PC-3 (cell line): ENCODE measurements around the gene FALEC. TPM values are rescaled to one million over a fixed set of nuclear protein-coding genes. Genes with fewer than 3 reads are reported as not detected.

Source experiments
- ATAC-seq: fragments of 200-7000 bp; cut with Tn5 transposase; 2 replicates; pipeline ENCODE4 v1.9.1; 2020; ENCODE audit warnings: mild to moderate bottlenecking, moderate library complexity
- BruUV-seq: library from RNA; stranded (reverse); fragments of 400-500 nt; replicated peaks from 2 replicates; lab custom pipeline; 2021; lab: Mats Ljungman, UMichigan
- CTCF ChIA-PET: fragments of 300-600 bp; sonication (Branson Sonifier 250); formaldehyde crosslinking; loops from one replicate; lab custom pipeline; 2022; ENCODE audit warnings: antibody characterized with exemption; lab: Charles Lee
- POLR2A ChIA-PET: fragments of 300-600 bp; sonication (Branson Sonifier 250); formaldehyde crosslinking; loops from one replicate; lab custom pipeline; 2022; ENCODE audit warnings: antibody characterized with exemption; ENCODE audit not compliant: unreplicated experiment; lab: Charles Lee
- DNase-seq: peaks from one replicate; pipeline ENCODE4 v3.0.0-alpha.2; 2015
- H2AFZ ChIP-seq: fragments of 300-600 bp; sonication (generic); 2 replicates; pipeline ENCODE4 v1.6.0; 2016; ENCODE audit warnings: antibody characterized with exemption, low read length
- H3F3A ChIP-seq: fragments of 300-600 bp; sonication (generic); one replicate; pipeline ENCODE4 v1.6.0; 2017; ENCODE audit warnings: antibody characterized with exemption, low read length, control low read depth, mild to moderate bottlenecking; ENCODE audit not compliant: unreplicated experiment
- H3K27ac ChIP-seq: fragments of 300-600 bp; sonication (generic); 2 replicates; pipeline ENCODE4 v1.5.1; 2016; ENCODE audit warnings: mild to moderate bottlenecking, low read length
- H3K27me3 ChIP-seq: fragments of 300-600 bp; sonication (generic); 2 replicates; pipeline ENCODE4 v1.6.1; 2016; ENCODE audit warnings: low read length, mixed read lengths
- H3K36me3 ChIP-seq: fragments of 300-600 bp; sonication (generic); 2 replicates; pipeline ENCODE4 v1.6.1; 2016; ENCODE audit warnings: low read depth, mixed run types, low read length, mixed read lengths
- H3K4me1 ChIP-seq: fragments of 300-600 bp; sonication (generic); 2 replicates; pipeline ENCODE4 v1.5.1; 2016; ENCODE audit warnings: low read length; ENCODE audit not compliant: insufficient read depth
- H3K4me2 ChIP-seq: fragments of 300-600 bp; sonication (generic); 2 replicates; pipeline ENCODE4 v1.6.0; 2016; ENCODE audit warnings: low read length
- H3K4me3 ChIP-seq: fragments of 300-600 bp; sonication (generic); 2 replicates; pipeline ENCODE4 v1.5.1; 2016; ENCODE audit warnings: mild to moderate bottlenecking, low read length, mixed read lengths
- H3K79me2 ChIP-seq: fragments of 300-600 bp; sonication (generic); 2 replicates; pipeline ENCODE4 v1.6.1; 2017; ENCODE audit warnings: low read length, mixed read lengths
- H3K9ac ChIP-seq: fragments of 300-600 bp; sonication (generic); 2 replicates; pipeline ENCODE4 v1.6.0; 2016; ENCODE audit warnings: mild to moderate bottlenecking, low read length
- H3K9me2 ChIP-seq: fragments of 300-600 bp; sonication (generic); replicated peaks from 2 replicates; pipeline ENCODE4 v1.6.1; 2016; ENCODE audit warnings: mixed run types, low read length, mixed read lengths
- H3K9me3 ChIP-seq: fragments of 300-600 bp; sonication (generic); 2 replicates; pipeline ENCODE4 v1.6.1; 2016; ENCODE audit warnings: low read length, mixed read lengths
- H4K20me1 ChIP-seq: fragments of 300-600 bp; sonication (generic); 2 replicates; pipeline ENCODE4 v1.6.1; 2016; ENCODE audit warnings: low read length, mixed read lengths
- CTCF ChIP-seq: fragments of 300-600 bp; sonication (generic); conservative IDR thresholded peaks from 2 replicates; pipeline ENCODE4 v1.5.1; 2017; ENCODE audit warnings: antibody characterized with exemption, low read depth, mild to moderate bottlenecking, low read length
- EZH2 ChIP-seq: fragments of 300-600 bp; sonication (generic); IDR thresholded peaks from one replicate; pipeline ENCODE4 v1.6.1; 2017; ENCODE audit warnings: antibody characterized with exemption, mild to moderate bottlenecking, low read length; ENCODE audit not compliant: unreplicated experiment
- EZH2phosphoT487 ChIP-seq: fragments of 300-600 bp; sonication (generic); IDR thresholded peaks from 2 replicates; pipeline ENCODE4 v1.6.1; 2018; ENCODE audit warnings: mild to moderate bottlenecking, antibody characterized with exemption, low read length, borderline replicate concordance
- intact Hi-C: fragments of 100-400 bp; cut with micrococcal nuclease; formaldehyde crosslinking; loops from 2 replicates; pipeline ENCODE4 v1.9.0; 2023
- total RNA-seq: library from RNA; depleted of rRNA; stranded (reverse); fragments of >200 nt; gene quantifications from 2 replicates; pipeline ENCODE4 v1.2.3, GENCODE V29; 2014

FALEC gene
- total RNA-seq, 1 experiment from 2014 or later = 0.73 TPM

GRCh38 chr1:150477733-150478132 lies 37.8 kb upstream of the FALEC start:
- H2AFZ ChIP-seq = no peak overlapping the region
- no peak overlapping the region for H3K4me3 ChIP-seq
- no peak overlapping the region for H3K9ac ChIP-seq
- BruUV-seq = no TSS peak
- no peak overlapping the region for H3K27ac ChIP-seq
- DNase-seq (peak; percentile 52), ATAC-seq (peak; percentile 60)
- peaks cover 10% of the 10 kb centered on the region for H3K4me1 ChIP-seq
- ChIA-PET POLR2A (no interaction called here), CTCF (no interaction called here)
- no peaks in the 10 kb centered on the region for H3K79me2 ChIP-seq
- no peaks in the 10 kb centered on the region for H3K9me2 ChIP-seq
- H3K36me3 ChIP-seq = peaks cover 8% of the 10 kb centered on the region; the same call in 1 of the 2 replicates
- H3K27me3 ChIP-seq = no peaks in the 10 kb centered on the region
- H4K20me1 ChIP-seq = no peaks in the 10 kb centered on the region; the same call in 1 of the 2 replicates
- H3F3A ChIP-seq = no peaks in the 10 kb centered on the region
- no peak for TF ChIP-seq EZH2phosphoT487
- TF ChIP-seq CTCF = no peak
- TF ChIP-seq EZH2 = no peak
- no peaks in the 10 kb centered on the region for H3K9me3 ChIP-seq
- intact Hi-C loops = no loop called here
- no peak overlapping the region for H3K4me2 ChIP-seq

- Histone ChIP-seq H4K20me1 (no peaks in the 10 kb centered on the region; the same call in 1 of the 2 replicates), H3K27me3 (no peaks in the 10 kb centered on the region), H3K79me2 (no peaks in the 10 kb centered on the region), H3K4me2 (no peak overlapping the region), H3K9me3 (no peaks in the 10 kb centered on the region), H2AFZ (no peak overlapping the region), H3K36me3 (no peaks in the 10 kb centered on the region), H3F3A (no peaks in the 10 kb centered on the region), H3K9ac (no peak overlapping the region), H3K4me3 (no peak overlapping the region), H3K4me1 (peaks cover 10% of the 10 kb centered on the region), H3K27ac (no peak overlapping the region), H3K9me2 (no peaks in the 10 kb centered on the region)
- no TSS peak for BruUV-seq
- intact Hi-C loops = no loop called here
- ATAC-seq (no peak), DNase-seq (no peak)
- ChIA-PET POLR2A (no interaction called here), CTCF (no interaction called here)
- TF ChIP-seq EZH2phosphoT487 = no peak
- TF ChIP-seq CTCF = no peak
- no peak for TF ChIP-seq EZH2
Measured at GRCh38 chr1:150479370-150479769, 36.2 kb upstream of the FALEC start.

- H3F3A ChIP-seq = no peaks in the 10 kb centered on the region
- H3K79me2 ChIP-seq = no peaks in the 10 kb centered on the region
- H3K27me3 ChIP-seq = no peaks in the 10 kb centered on the region
- no peak overlapping the region for H3K4me3 ChIP-seq
- H2AFZ ChIP-seq = no peak overlapping the region
- BruUV-seq = no TSS peak
- H3K4me1 ChIP-seq = peaks cover 10% of the 10 kb centered on the region
- ATAC-seq (no peak), DNase-seq (no peak)
- H3K27ac ChIP-seq = no peak overlapping the region
- TF ChIP-seq EZH2 (no peak), EZH2phosphoT487 (no peak), CTCF (no peak)
- ChIA-PET CTCF (no interaction called here), POLR2A (no interaction called here)
- H3K9ac ChIP-seq = no peak overlapping the region
- H3K9me2 ChIP-seq = no peaks in the 10 kb centered on the region
- no peak overlapping the region for H3K4me2 ChIP-seq
- H3K9me3 ChIP-seq = no peaks in the 10 kb centered on the region
- no peaks in the 10 kb centered on the region; the same call in 1 of the 2 replicates for H4K20me1 ChIP-seq
- H3K36me3 ChIP-seq = no peaks in the 10 kb centered on the region
- intact Hi-C loops = no loop called here
Measured at GRCh38 chr1:150479927-150480352, 35.6 kb upstream of the FALEC start.
